Activated CD4-positive, alpha-beta T cell treated with anti-CD3 and anti-CD28 coated beads for 1 hour (primary cell): Measurements from ENCODE around the gene RALB.

ENCODE experiments used
- DNase-seq: peaks from one replicate; pipeline ENCODE4 v3.0.0-alpha.2; 2020

The RALB gene

GRCh38 chr2:120252225-120253020 is at the start of gene RALB:
RALB (plus strand) TSS chr2:120252852; CDS start chr2:120278665, 25,813 bp downstream.
- peak; percentile 97 for DNase-seq

GRCh38 chr2:120203251-120204021 is 49.2 kb upstream of the RALB start:
- DNase-seq = no peak

GRCh38 chr2:120204022-120204405 is 48.6 kb upstream of the RALB start:
- no peak for DNase-seq

- no peak for DNase-seq
These were observed 48.2 kb upstream of the RALB start for GRCh38 chr2:120204417-120204816.

GRCh38 chr2:120204945-120205670 is 47.5 kb upstream of the RALB start:
- no peak for DNase-seq

GRCh38 chr2:120206022-120206581 is 46.5 kb upstream of the RALB start:
- no peak for DNase-seq

- DNase-seq = no peak
These were observed 44.0 kb upstream of the RALB start for GRCh38 chr2:120208381-120209353.

- no peak for DNase-seq
These were observed 43.0 kb upstream of the RALB start for GRCh38 chr2:120209427-120210269.

- no peak for DNase-seq
These were observed 42.4 kb upstream of the RALB start for GRCh38 chr2:120210270-120210693.

- DNase-seq = no peak
These were observed 34.5 kb upstream of the RALB start for GRCh38 chr2:120218181-120218580.

- no peak for DNase-seq
These were observed 33.4 kb upstream of the RALB start for GRCh38 chr2:120219291-120219690.

- no peak for DNase-seq
These were observed 32.9 kb upstream of the RALB start for GRCh38 chr2:120219766-120220165.

GRCh38 chr2:120220756-120221155 is 31.9 kb upstream of the RALB start:
- no peak for DNase-seq

GRCh38 chr2:120221616-120222015 is 31.0 kb upstream of the RALB start:
- no peak for DNase-seq

GRCh38 chr2:120222186-120223033 is 30.2 kb upstream of the RALB start:
- no peak for DNase-seq

- DNase-seq = peak; percentile 86
These were observed 29.4 kb upstream of the RALB start, which contains the start of gene TMEM185B for GRCh38 chr2:120223034-120223912. TMEM185B (minus strand) TSS chr2:120223400; CDS start chr2:120222976, 424 bp downstream.

- no peak for DNase-seq
These were observed 28.4 kb upstream of the RALB start for GRCh38 chr2:120224256-120224655.

GRCh38 chr2:120224735-120225548 is 27.7 kb upstream of the RALB start:
- no peak for DNase-seq
